Stimulated activated CD4-positive, alpha-beta T cell treated with anti-CD3 and anti-CD28 coated beads, Interleukin-12 subunit alpha, Interleukin-12 subunit beta, amount 100 ng/mL, for 48 hours (primary cell): ENCODE measurements around the gene NR5A2.

Experiments
- DNase-seq, 3 donors: peaks; one replicate each; pipeline ENCODE4 v3.0.0-alpha.2; 2020; ENCODE audit warnings: low read depth in 2 of 3, low spot score in 1 of 3

The NR5A2 gene

GRCh38 chr1:200062143-200062542 lies 34.6 kb downstream of the NR5A2 start:
- DNase-seq = no peak

GRCh38 chr1:200072636-200073285 lies 45.3 kb downstream of the NR5A2 start:
- no peak for DNase-seq

DNA sequence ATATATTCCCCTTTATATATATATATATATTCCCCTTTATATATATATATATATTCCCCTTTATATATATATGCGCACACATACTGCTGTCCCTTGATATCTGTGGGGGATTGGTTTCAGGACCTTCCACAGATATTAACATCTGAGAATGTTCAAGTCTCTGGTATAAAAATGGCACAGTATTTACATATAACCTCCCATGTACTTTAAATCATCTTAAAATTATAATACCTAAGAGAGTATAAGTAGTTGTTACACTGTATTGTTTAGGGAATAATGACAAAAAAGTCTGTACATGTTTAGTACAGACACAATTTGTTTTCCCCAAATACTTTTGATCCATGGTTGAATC lies 45.8 kb downstream of the NR5A2 start:
- DNase-seq = no peak

DNA sequence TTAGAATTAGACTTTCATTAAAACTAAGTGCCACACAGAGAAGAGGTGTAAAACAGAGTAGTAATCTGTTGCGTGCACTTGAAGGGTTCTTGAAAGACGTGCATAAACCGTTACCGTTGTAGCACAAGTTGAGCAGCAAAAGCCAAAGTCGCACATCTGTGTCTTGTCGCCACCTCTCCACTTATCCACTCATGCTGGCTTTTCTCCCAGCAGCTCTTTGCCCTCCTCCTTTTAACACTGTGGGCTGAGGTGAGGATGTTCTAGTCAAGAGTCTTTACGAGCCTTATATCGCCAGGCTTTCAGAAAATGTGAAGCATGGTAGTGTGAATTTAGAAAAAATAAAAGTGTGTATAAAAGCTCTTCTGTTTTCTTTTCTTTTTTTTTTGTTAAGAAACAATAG lies 48.0 kb downstream of the NR5A2 start:
- DNase-seq = no peak

DNA sequence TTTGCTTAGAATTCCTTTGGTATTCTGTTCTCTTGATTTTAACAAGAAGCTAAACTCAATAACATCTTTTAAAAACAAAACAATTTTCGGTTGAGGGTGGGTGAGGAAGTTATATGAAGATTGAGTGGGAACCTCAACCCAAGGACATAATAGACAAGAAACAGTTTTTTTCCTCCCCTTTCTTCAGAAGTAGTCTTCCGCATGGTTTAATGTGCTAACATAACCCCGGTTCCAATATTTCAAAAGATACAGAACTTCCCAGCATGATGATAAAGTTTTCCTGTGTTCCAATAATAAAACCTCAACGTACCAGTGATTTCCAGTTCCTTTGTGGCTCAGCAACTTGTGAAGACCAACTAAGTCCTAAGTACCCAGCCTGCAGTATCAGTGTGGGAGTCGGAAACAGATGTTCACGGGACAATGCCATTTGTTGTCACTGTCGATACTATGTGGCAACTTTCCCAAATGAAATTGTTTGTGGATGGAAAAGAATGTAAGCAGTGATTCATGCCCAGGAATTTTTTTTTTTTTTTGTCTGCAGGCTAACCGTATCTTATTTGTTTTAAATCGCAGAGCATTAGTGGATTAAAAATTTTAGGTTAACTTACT lies 48.5 kb downstream of the NR5A2 start:
- no peak for DNase-seq

- no peak for DNase-seq
Observed at GRCh38 chr1:200079232-200079940, 51.9 kb downstream of the NR5A2 start.

- DNase-seq = no peak
Observed at GRCh38 chr1:200081151-200081968, 53.9 kb downstream of the NR5A2 start.

DNA sequence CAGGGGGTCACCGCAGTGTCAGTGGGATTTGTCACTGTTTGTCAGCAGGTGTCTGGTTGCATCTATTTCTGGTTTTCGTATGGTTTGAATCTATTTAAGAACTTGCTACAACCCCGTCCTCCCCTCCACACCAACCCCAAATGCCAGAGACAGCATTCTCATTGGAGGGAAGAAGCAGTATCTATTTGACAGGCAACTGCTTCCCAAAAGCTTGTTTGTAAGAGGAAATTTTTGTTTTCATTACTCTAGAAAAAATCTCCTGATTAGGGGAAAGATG lies 54.4 kb downstream of the NR5A2 start:
- no peak for DNase-seq

GRCh38 chr1:200082329-200082728 lies 54.8 kb downstream of the NR5A2 start:
- DNase-seq = no peak

DNA sequence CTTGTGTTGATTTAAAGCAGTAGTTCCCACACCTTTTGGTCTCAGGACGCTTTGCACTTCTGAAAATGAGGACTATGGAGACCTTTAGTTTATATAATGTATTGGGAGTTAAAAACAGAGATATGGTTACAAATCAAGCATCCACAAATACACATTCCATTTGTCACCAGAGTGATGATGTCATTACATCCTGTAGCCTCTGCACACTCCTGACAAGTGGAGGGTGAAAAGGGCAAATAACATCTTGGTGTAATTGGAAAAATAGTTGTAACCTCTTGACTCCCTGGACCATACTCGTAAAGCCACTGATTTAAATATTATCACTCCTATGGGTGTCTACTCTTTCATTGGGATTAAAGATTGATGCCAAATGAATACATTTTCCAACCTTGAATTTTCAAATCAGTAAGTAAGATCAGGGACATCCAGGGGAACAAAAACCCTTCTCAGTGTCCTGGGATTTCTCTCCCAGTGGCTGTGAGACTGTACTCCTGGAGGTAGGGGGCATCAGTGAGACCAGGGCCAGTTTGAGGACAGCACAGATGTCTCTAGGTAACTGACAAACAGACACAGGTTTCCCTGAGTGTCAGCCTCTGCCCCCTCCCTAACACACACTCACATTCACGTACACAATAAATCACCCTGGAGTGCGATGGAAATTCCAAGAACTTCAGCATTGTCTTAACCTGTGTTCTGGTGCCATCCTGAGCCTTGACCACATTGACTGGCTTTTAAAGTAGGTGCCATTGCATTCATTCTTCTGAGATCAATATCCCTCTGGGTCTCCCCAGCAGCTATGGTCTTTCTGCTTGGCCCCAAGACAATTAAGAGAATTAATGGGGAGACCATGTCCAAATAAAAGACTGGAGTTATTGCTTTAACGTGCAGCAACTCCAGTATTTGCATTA lies 63.0 kb downstream of the NR5A2 start:
- no peak for DNase-seq

GRCh38 chr1:200095057-200095577 lies 67.6 kb downstream of the NR5A2 start:
- DNase-seq = no peak

DNA sequence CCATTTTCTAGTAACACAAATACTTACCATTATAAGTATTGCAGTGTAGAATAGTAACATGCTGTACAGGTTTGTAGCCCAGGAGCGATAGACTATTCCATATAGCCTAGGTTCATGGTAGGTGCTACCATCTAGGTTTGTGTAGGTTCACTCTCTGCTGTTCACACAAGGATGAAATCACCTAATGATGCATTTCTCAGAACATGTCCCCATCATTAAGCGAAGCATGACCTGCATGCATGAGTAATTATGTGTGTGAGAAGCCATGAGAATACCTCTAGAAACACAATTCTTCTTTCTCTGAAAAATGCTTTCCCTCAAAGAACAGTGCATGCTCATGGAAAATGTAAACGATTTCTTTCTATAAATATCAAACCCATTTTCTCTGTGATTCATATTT lies 69.3 kb downstream of the NR5A2 start:
- DNase-seq = no peak

- no peak for DNase-seq
Observed at GRCh38 chr1:200099040-200099439, 71.5 kb downstream of the NR5A2 start.

DNA sequence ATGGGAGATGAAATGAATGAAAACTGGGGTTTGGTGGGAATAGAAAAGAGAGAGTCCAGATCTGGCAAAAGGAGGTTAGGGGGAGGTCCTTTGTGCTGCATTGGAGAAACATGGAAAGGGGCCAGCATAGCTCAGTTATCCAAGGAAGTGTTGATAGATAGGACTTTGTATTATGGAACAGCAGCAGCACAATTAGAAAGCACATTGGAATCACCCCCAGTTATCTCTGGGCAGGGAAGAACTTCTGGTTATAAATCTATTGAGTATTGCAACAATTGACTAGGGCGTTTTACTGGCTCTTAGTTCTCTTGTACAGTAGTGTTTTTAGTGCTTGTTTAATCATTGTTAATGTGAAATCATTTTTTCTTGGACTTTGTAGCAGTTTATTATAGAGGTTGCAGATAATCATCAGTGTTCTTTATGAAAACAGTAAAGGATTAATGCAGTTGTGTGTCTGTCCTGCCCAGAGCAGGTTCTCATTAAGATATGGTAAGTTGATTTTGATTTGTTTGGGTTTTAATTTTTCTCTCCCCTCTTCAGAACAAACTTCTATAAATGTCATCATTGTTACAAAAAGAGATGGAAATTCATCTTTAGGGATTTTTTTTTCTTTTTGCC lies 76.6 kb downstream of the NR5A2 start:
- DNase-seq = no peak

DNA sequence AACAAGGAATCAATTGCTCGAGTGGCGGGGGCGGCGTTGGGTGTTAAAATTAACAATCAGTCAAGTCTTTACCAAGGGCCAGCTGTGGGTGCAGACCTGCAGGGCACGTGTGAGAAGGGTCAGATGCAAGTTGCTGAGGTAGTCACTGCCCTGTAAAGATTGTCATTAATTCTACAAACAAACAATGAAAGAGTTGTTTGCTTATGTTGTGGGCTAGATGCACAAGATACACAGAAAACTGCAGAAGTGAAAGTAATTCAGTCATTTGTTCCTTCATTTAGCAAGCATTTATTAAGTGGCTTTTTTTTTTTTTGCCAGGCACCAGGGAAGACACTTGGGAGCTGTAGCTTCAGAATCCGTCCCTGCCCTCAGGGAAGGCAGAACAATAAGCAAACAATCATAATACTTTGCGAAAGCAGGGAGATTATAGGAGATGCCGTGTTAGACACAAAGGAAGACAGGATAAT lies 79.5 kb downstream of the NR5A2 start:
- no peak for DNase-seq

DNA sequence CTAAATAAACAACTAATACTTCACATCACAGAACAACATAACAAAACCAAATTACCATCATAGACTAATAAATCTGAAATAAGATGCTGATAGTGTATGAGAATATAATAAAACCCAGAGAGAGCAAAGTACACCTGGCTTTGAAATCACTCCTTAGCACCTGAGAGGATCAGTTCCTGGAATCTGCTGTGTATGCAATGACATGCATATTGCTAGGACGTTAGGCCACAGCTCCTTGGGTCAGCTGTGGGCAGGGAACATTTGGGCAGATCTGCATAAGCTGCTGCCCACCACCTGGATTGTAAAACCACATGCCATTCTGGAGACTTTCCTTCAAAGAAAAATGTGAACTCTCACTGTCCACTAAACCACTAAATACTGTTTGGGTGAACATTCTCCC lies 81.1 kb downstream of the NR5A2 start:
- DNase-seq = no peak

DNA sequence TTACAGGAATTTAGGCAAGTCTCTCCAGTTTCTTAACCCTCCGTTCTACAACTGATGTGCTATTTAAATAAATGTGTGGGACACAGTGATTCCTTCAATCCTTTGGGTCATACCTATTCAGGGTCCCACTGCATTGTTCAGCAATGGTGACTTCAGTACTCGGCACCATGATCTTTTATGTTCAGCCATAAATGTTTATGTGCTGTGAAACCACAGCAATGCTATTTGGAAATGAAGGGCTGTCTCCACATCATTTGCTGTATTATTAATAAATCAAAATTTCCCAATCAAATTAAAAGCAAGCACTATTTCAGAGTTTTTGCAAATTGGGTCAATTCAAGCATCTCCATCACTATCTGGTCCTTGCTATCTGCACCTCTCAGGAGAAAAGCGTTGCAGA lies 84.8 kb downstream of the NR5A2 start:
- no peak for DNase-seq

GRCh38 chr1:200115532-200115931 lies 88.0 kb downstream of the NR5A2 start:
- DNase-seq = no peak

GRCh38 chr1:200116324-200116723 lies 88.8 kb downstream of the NR5A2 start:
- no peak for DNase-seq

DNA sequence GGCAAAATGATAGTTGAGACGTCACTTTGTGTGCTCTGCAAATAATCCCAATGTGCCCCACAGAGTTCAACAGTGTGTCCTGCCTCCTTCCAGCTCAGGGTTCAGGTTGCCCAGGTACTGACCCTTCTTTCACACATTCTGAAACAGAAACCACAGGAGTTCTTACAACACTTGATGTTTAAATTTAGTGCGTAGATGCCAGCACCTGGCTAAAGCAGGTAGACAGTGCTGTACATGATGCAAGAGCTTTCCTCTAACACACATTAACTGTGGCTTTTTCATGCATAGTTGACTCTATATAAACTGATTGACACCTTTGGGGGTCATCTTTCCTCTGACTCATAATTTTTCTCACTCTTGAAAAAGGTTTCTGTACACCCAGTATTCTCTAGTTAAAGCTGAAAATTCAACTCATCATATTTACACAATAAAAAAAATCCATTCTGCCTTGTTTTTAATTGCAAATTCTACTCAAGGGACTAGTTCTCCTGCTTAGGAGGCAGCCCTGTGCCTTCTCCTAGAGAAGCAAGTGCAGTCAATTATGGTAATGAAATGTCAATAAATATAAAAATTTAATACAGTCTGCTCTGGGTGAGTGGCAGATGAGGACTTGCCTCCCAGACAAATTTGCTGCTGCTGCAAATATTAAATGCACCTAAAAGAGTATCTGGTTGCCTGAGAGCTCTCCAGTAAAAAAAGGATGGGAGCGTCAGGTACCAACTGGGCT lies 91.4 kb downstream of the NR5A2 start:
- no peak for DNase-seq
